ENCODE measurements around the gene ACOX2. TPM values are rescaled to one million over a fixed set of nuclear protein-coding genes. Genes with fewer than 3 reads are reported as not detected.
A peak's percentile ranks its signal among the peaks of the same experiment; 100 is the strongest.

Gene ACOX2
- total and polyA plus RNA-seq, 2 of the 13 experiments (the other 11 are each of a cell fraction or from before 2014, with no cell fraction given), result 42.6 to 98.5 TPM

DNA sequence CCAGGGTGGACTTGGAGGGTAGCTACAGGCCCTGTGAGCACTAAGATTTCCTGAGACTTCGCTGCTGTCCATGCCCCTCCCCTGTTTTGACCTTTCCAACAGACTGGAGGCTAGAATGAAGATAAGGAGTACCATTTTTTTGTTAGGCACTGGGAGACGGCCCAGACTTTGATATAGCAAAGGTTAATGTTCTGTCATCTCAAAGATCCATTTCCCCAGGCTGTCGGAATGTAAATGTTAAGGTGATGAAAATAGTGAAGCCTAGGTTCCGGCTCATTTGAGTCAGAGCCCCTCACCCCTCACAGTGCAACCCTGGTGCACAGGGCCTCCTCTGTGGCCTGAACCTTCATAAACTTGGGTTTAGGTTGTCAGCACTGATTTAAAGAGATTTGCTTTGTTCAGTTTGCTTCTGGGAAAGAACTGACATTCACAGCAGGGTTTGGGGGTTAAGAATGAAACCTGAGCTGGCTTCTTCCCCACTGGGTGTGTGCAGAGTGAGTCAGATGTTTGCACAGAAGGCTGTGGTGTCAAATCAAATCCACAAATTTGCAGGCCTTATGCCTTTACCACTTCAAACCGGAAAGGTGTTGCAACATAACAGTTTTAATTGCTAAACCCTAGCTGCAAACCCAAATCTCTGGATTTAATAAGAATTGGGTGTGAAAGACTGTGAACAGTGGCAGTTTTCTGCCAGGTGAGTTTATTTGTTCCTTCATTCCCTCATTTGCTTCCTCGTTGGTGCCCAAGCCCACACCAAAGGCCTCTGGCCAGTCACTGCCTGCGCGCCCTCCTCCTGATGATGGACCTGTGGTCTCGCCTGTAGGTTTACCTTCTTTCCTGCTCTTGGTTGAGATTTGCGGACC, 65.7 kb downstream of the ACOX2 start (continued):
- TF ChIP-seq, protein P1, sequence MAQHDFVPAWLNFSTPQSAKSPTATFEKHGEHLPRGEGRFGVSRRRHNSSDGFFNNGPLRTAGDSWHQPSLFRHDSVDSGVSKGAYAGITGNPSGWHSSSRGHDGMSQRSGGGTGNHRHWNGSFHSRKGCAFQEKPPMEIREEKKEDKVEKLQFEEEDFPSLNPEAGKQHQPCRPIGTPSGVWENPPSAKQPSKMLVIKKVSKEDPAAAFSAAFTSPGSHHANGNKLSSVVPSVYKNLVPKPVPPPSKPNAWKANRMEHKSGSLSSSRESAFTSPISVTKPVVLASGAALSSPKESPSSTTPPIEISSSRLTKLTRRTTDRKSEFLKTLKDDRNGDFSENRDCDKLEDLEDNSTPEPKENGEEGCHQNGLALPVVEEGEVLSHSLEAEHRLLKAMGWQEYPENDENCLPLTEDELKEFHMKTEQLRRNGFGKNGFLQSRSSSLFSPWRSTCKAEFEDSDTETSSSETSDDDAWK (CRISPR knock-in tag; IDR thresholded peaks at IDR 0.05), result no peak
- TF ChIP-seq DNMT1 (CRISPR knock-in tag; IDR thresholded peaks at IDR 0.05) (no peak), ZKSCAN8 (CRISPR knock-in tag; IDR thresholded peaks at IDR 0.05; ENCODE audit: borderline replicate concordance) (peak; percentile 74; the same call in 1 of the 2 replicates), HNF4A (CRISPR knock-in tag; IDR thresholded peaks at IDR 0.05) (peak; percentile 52; the same call in 1 of the 2 replicates), NBN (conservative IDR thresholded peaks at IDR 0.05) (no peak), ZNF510 (CRISPR knock-in tag; IDR thresholded peaks at IDR 0.05; ENCODE audit: low read depth) (no peak), DR1 (CRISPR knock-in tag; IDR thresholded peaks at IDR 0.05) (peak; percentile 39; the same call in 1 of the 2 replicates), NR2C2 (CRISPR knock-in tag; IDR thresholded peaks at IDR 0.05; ENCODE audit: borderline replicate concordance) (peak; percentile 56; the same call in 1 of the 2 replicates), KMT2A (CRISPR knock-in tag; IDR thresholded peaks at IDR 0.05) (0 out of 2 replicates have a peak, but pooled peaks have one; percentile 22), ZMYM2 (CRISPR knock-in tag; IDR thresholded peaks at IDR 0.05) (0 out of 2 replicates have a peak, but pooled peaks have one; percentile 17), CBX2 (IDR thresholded peaks at IDR 0.05; ENCODE audit: low read depth, low read length) (no peak), CBX2 (CRISPR knock-in tag; IDR thresholded peaks at IDR 0.05; ENCODE audit: low read depth) (no peak), ZNF263 (CRISPR knock-in tag; IDR thresholded peaks at IDR 0.05) (0 out of 2 replicates have a peak, but pooled peaks have one; percentile 12), ZNF329 (CRISPR knock-in tag; IDR thresholded peaks at IDR 0.05; ENCODE audit: low read depth) (0 out of 2 replicates have a peak, but pooled peaks have one; percentile 31), ZNF672 (CRISPR knock-in tag; IDR thresholded peaks at IDR 0.05) (no peak), DPF2 (CRISPR knock-in tag; IDR thresholded peaks at IDR 0.05; ENCODE audit: borderline replicate concordance, low read depth) (peak; percentile 96), ZNF264 (CRISPR knock-in tag; IDR thresholded peaks at IDR 0.05) (peak; percentile 91), ATF7-NPFF (CRISPR knock-in tag; IDR thresholded peaks at IDR 0.05; ENCODE audit: low read depth) (0 out of 2 replicates have a peak, but pooled peaks have one; percentile 40), ZNF772 (CRISPR knock-in tag; IDR thresholded peaks at IDR 0.05) (peak; percentile 38; the same call in 1 of the 2 replicates), ZBTB42 (CRISPR knock-in tag; IDR thresholded peaks at IDR 0.05) (no peak), ATF1 (CRISPR knock-in tag; IDR thresholded peaks at IDR 0.05) (peak; percentile 35; the same call in 1 of the 2 replicates), HMG20B (CRISPR knock-in tag; conservative IDR thresholded peaks at IDR 0.05) (peak; percentile 99), ELF1 (CRISPR knock-in tag; IDR thresholded peaks at IDR 0.05) (peak; percentile 15; the same call in 1 of the 2 replicates)
- TF ChIP-seq, protein P2, sequence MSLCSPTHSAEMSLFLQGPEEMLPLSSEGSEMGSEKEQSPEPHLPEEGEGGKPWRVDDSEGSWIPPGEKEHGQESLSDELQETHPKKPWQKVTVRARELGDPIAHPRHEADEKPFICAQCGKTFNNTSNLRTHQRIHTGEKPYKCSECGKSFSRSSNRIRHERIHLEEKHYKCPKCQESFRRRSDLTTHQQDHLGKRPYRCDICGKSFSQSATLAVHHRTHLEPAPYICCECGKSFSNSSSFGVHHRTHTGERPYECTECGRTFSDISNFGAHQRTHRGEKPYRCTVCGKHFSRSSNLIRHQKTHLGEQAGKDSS (CRISPR knock-in tag; IDR thresholded peaks at IDR 0.05; ENCODE audit: borderline replicate concordance, low read depth), result 0 out of 2 replicates have a peak, but pooled peaks have one; percentile 55
- TF ChIP-seq, protein P3, sequence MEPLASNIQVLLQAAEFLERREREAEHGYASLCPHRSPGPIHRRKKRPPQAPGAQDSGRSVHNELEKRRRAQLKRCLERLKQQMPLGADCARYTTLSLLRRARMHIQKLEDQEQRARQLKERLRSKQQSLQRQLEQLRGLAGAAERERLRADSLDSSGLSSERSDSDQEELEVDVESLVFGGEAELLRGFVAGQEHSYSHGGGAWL (CRISPR knock-in tag; IDR thresholded peaks at IDR 0.05), result no peak
- TF ChIP-seq, protein P4, sequence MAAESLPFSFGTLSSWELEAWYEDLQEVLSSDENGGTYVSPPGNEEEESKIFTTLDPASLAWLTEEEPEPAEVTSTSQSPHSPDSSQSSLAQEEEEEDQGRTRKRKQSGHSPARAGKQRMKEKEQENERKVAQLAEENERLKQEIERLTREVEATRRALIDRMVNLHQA (CRISPR knock-in tag; IDR thresholded peaks at IDR 0.05), result no peak
- TF ChIP-seq, protein P5, sequence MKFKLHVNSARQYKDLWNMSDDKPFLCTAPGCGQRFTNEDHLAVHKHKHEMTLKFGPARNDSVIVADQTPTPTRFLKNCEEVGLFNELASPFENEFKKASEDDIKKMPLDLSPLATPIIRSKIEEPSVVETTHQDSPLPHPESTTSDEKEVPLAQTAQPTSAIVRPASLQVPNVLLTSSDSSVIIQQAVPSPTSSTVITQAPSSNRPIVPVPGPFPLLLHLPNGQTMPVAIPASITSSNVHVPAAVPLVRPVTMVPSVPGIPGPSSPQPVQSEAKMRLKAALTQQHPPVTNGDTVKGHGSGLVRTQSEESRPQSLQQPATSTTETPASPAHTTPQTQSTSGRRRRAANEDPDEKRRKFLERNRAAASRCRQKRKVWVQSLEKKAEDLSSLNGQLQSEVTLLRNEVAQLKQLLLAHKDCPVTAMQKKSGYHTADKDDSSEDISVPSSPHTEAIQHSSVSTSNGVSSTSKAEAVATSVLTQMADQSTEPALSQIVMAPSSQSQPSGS (CRISPR knock-in tag; IDR thresholded peaks at IDR 0.05), result peak; percentile 75
